IMR-90 (cell line): ENCODE results near the gene TNK2. TPM values are rescaled to one million over a fixed set of nuclear protein-coding genes. Genes with fewer than 3 reads are reported as not detected.

Experiments used
- ATAC-seq: fragments of 200-7000 bp; cut with Tn5 transposase; 2 replicates; pipeline ENCODE4 v1.9.1; 2020; ENCODE audit warnings: low read depth, mild to moderate bottlenecking, moderate library complexity
- BruUV-seq: library from RNA; stranded (reverse); fragments of 400-500 nt; replicated peaks from 2 replicates; lab custom pipeline; 2021; lab: Mats Ljungman, UMichigan
- CTCF ChIA-PET: fragments of 300-600 bp; formaldehyde crosslinking; extraction: SDS; loops from one replicate; lab custom pipeline; 2021; ENCODE audit warnings: antibody characterized with exemption; lab: Yijun Ruan, JAX
- POLR2A ChIA-PET: fragments of 300-600 bp; sonication (Branson Sonifier 250); formaldehyde crosslinking; loops from one replicate; lab custom pipeline; 2022; ENCODE audit warnings: antibody characterized with exemption; ENCODE audit not compliant: unreplicated experiment; lab: Charles Lee
- DNase-seq: peaks from one replicate; pipeline ENCODE4 v3.0.0; 2013
- H2AFZ ChIP-seq: replicated peaks from 2 replicates; pipeline ENCODE3; 2013; ENCODE audit warnings: low read length, mild to moderate bottlenecking; ENCODE audit not compliant: poor library complexity
- H2AK5ac ChIP-seq: 2 replicates; pipeline ENCODE4 v1.6.1; 2013; ENCODE audit warnings: low read depth, low read length, inconsistent platforms
- H2AK9ac ChIP-seq: replicated peaks from 2 replicates; pipeline ENCODE3; 2013; ENCODE audit warnings: mild to moderate bottlenecking, low read depth, low read length, moderate library complexity; ENCODE audit not compliant: poor library complexity
- H2BK120ac ChIP-seq: 2 replicates; pipeline ENCODE4 v1.6.1; 2013; ENCODE audit warnings: low read depth, low read length, inconsistent platforms
- H2BK15ac ChIP-seq: 3 replicates; pipeline ENCODE4 v1.6.1; 2013; ENCODE audit warnings: low read depth, low read length, inconsistent platforms
- H2BK20ac ChIP-seq: 2 replicates; pipeline ENCODE4 v1.6.1; 2013; ENCODE audit warnings: low read depth, mild to moderate bottlenecking, inconsistent platforms, low read length, moderate library complexity
- H2BK5ac ChIP-seq: 2 replicates; pipeline ENCODE4 v1.6.1; 2013; ENCODE audit warnings: mild to moderate bottlenecking, low read depth, low read length, inconsistent platforms; ENCODE audit not compliant: poor library complexity, severe bottlenecking
- H3K14ac ChIP-seq: replicated peaks from 2 replicates; pipeline ENCODE4 v1.6.1; 2013; ENCODE audit warnings: low read depth, low read length, inconsistent platforms
- H3K18ac ChIP-seq: 2 replicates; pipeline ENCODE4 v1.6.1; 2013; ENCODE audit warnings: low read depth, low read length, control low read depth
- H3K23ac ChIP-seq: 2 replicates; pipeline ENCODE4 v1.6.1; 2013; ENCODE audit warnings: low read depth, low read length, inconsistent platforms
- H3K27ac ChIP-seq: 2 replicates; pipeline ENCODE4 v1.5.1; 2013; ENCODE audit warnings: mild to moderate bottlenecking, control low read depth, low read length; ENCODE audit not compliant: insufficient read depth
- H3K27me3 ChIP-seq: 2 replicates; pipeline ENCODE4 v1.6.1; 2013; ENCODE audit warnings: low read length; ENCODE audit not compliant: control insufficient read depth, insufficient read depth
- H3K36me3 ChIP-seq: 2 replicates; pipeline ENCODE4 v1.6.1; 2013; ENCODE audit warnings: low read length, mixed read lengths; ENCODE audit not compliant: control insufficient read depth, insufficient read depth
- H3K4ac ChIP-seq: 2 replicates; pipeline ENCODE4 v1.6.1; 2013; ENCODE audit warnings: low read depth, low read length, inconsistent platforms
- H3K4me1 ChIP-seq: 2 replicates; pipeline ENCODE4 v1.6.1; 2013; ENCODE audit warnings: low read length, mixed read lengths; ENCODE audit not compliant: control insufficient read depth, insufficient read depth
- H3K4me2 ChIP-seq: 2 replicates; pipeline ENCODE4 v1.6.1; 2013; ENCODE audit warnings: low read depth, mild to moderate bottlenecking, control low read depth, low read length, moderate library complexity
- H3K4me3 ChIP-seq: 2 replicates; pipeline ENCODE4 v1.5.1; 2013; ENCODE audit warnings: low read depth, mild to moderate bottlenecking, control low read depth, low read length, moderate library complexity; ENCODE audit not compliant: insufficient read depth
- H3K56ac ChIP-seq: 2 replicates; pipeline ENCODE4 v1.6.1; 2013; ENCODE audit warnings: low read length, inconsistent platforms; ENCODE audit not compliant: insufficient read depth; ENCODE audit errors: extremely low read depth
- H3K79me1 ChIP-seq, 2 experiments: 2 replicates each; pipeline ENCODE4 v1.6.1; 2013; ENCODE audit warnings: low read length in 2 of 2, inconsistent platforms in 1 of 2, low read depth in 1 of 2
- H3K9ac ChIP-seq: 2 replicates; pipeline ENCODE4 v1.6.1; 2013; ENCODE audit warnings: low read depth, low read length, control low read depth
- H3K9me1 ChIP-seq: 2 replicates; pipeline ENCODE4 v1.6.1; 2013; ENCODE audit warnings: low read length, inconsistent platforms; ENCODE audit not compliant: insufficient read depth
- H3K9me3 ChIP-seq: 2 replicates; pipeline ENCODE4 v1.6.1; 2013; ENCODE audit warnings: low read length; ENCODE audit not compliant: control insufficient read depth, insufficient read depth
- H4K20me1 ChIP-seq: 2 replicates; pipeline ENCODE4 v1.6.1; 2013; ENCODE audit warnings: low read length, inconsistent platforms; ENCODE audit not compliant: insufficient read depth
- H4K5ac ChIP-seq: 2 replicates; pipeline ENCODE4 v1.6.1; 2013; ENCODE audit warnings: mild to moderate bottlenecking, low read depth, low read length, control low read depth
- H4K8ac ChIP-seq, 2 experiments: 2 replicates each; pipeline ENCODE4 v1.6.1; 2013; ENCODE audit warnings: low read depth in 2 of 2, low read length in 2 of 2, control low read depth in 1 of 2, inconsistent platforms in 1 of 2
- H4K91ac ChIP-seq: 2 replicates; pipeline ENCODE4 v1.6.1; 2013; ENCODE audit warnings: low read depth, low read length, inconsistent platforms; ENCODE audit not compliant: insufficient read depth
- BHLHE40 ChIP-seq: fragments of 150-350 bp; IDR thresholded peaks from 2 replicates; pipeline ENCODE4 v1.6.1; 2016; ENCODE audit warnings: mild to moderate bottlenecking, low read depth, low read length
- MAFK ChIP-seq: IDR thresholded peaks from 2 replicates; pipeline ENCODE4 v1.6.1; 2012; ENCODE audit warnings: low read depth, low read length, improper control_type of control experiment
- MAZ ChIP-seq: IDR thresholded peaks from 2 replicates; pipeline ENCODE4 v1.6.1; 2012; ENCODE audit warnings: low read depth, mild to moderate bottlenecking, low read length, improper control_type of control experiment, moderate library complexity, borderline replicate concordance
- MXI1 ChIP-seq: IDR thresholded peaks from 2 replicates; pipeline ENCODE4 v1.6.1; 2012; ENCODE audit warnings: low read depth, mild to moderate bottlenecking, low read length, moderate library complexity, borderline replicate concordance
- NFE2L2 ChIP-seq: fragments of 150-350 bp; IDR thresholded peaks from 2 replicates; pipeline ENCODE4 v1.6.1; 2016; ENCODE audit warnings: low read depth, mild to moderate bottlenecking, low read length
- RAD21 ChIP-seq: IDR thresholded peaks from 2 replicates; pipeline ENCODE4 v1.6.1; 2012; ENCODE audit warnings: low read length, improper control_type of control experiment
- RCOR1 ChIP-seq: IDR thresholded peaks from 2 replicates; pipeline ENCODE4 v1.6.1; 2012; ENCODE audit warnings: mild to moderate bottlenecking, low read length, improper control_type of control experiment; ENCODE audit not compliant: insufficient replicate concordance
- RFX5 ChIP-seq: IDR thresholded peaks from 2 replicates; pipeline ENCODE4 v1.8.0; 2012; ENCODE audit warnings: low read depth, mild to moderate bottlenecking, low read length, moderate library complexity
- SMC3 ChIP-seq: fragments of 150-350 bp; IDR thresholded peaks from 2 replicates; pipeline ENCODE4 v1.6.1; 2016; ENCODE audit warnings: low read depth, mild to moderate bottlenecking, antibody characterized with exemption, low read length, moderate library complexity
- WGBS, 2 experiments: methylation state at CpG; one replicate each; pipeline versions ENCODE4 v1.1.5 to v1.1.7; 2013; ENCODE audit warnings: missing lambda C conversion rate in 2 of 2; ENCODE audit not compliant: insufficient read length in 1 of 2; ENCODE audit errors: extremely low coverage in 2 of 2; 5-methylcytosine and 5-hydroxymethylcytosine counted together
- dilution Hi-C: fragments of 300-500 bp; cut with HindIII; formaldehyde crosslinking; loops from one replicate; pipeline ENCODE4 v1.14.3; 2018; ENCODE audit warnings: low sequenced_read_pairs; ENCODE audit not compliant: unreplicated experiment
- in situ Hi-C: fragments of 300-500 bp; cut with MboI; formaldehyde crosslinking; loops from 3 replicates; pipeline ENCODE4 v1.14.3; 2019; ENCODE audit warnings: low sequenced_read_pairs, inconsistent platforms, mixed read lengths
- intact Hi-C: fragments of 100-400 bp; cut with micrococcal nuclease; formaldehyde crosslinking; loops from 2 replicates; pipeline ENCODE4 v1.10.0; 2022
- polyA plus RNA-seq, 3 experiments: library from polyadenylated mRNA; depleted of rRNA; stranded (reverse); fragments of >200 nt; gene quantifications; 2 replicates each; pipeline ENCODE4 v1.2.3, GENCODE V29; 2012; ENCODE audit warnings: low replicate concordance in 1 of 3
- total RNA-seq: library from RNA; depleted of rRNA; stranded (reverse); fragments of >200 nt; gene quantifications from 2 replicates; pipeline ENCODE4 v1.2.3, GENCODE V29; 2012
- TF ChIP-seq, protein P1 (sequence below): fragments of 150-350 bp; IDR thresholded peaks from 2 replicates; pipeline ENCODE4 v1.6.1; 2016; ENCODE audit warnings: low read depth, mild to moderate bottlenecking, low read length, moderate library complexity, borderline replicate concordance
- TF ChIP-seq, protein P2 (sequence below): fragments of 150-350 bp; IDR thresholded peaks from 2 replicates; pipeline ENCODE4 v1.6.1; 2017; ENCODE audit warnings: mild to moderate bottlenecking, antibody characterized with exemption, low read length, low read depth
- TF ChIP-seq, protein P3 (sequence below): conservative IDR thresholded peaks from 2 replicates; pipeline ENCODE4 v1.5.1; 2012; ENCODE audit warnings: mild to moderate bottlenecking, low read depth, low read length, improper control_type of control experiment

TNK2 gene
- total and polyA plus RNA-seq, 2 of the 4 experiments (the other 2 are of a cell fraction): 2.2 to 13.8 TPM

DNA sequence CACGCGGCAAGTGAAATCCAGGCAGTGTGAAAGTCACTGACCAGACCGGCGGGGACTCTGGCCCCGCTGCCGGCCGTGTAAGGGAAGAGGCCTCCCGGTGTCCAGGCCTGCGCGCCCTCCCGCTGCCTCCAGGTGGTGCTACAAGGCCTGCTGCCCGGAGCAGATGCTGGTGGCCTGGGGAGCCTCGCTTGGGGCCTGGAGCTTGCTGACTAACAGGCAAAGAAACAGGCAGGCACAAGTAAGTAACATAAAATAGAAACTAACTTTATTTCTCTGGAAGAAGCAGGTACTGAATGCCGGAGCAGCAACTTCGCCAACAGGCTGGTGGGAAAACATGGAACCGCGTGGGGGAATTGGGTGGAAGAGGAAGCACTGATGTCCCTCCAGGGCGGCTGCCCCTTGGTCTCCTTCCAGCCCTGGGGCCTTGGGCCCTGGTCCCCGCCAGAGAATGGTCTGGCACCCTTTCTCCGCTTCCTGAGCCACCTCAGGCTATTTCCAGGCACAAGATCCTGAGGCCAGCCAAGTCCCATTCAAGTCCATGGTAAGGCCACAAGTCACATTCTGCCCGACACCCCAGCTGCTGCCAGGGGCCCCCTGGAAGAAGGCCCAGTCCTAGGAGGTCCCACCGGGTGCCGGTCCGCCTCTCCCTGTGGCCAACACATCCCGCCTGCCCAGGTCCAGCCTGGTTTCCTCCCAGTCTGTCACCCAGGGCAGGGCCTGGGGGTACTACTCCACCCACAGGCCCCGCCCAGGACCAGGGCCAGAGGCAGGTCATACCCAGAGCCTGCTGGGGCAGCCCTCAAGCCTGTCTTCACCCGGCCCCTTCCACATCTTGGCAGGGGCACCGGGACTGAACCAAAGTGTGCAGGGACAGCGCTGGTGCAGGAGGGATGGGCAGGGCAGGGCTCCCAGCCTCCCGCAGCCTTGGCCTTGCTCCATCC lies 45.0 kb downstream of the TNK2 start:
- Histone ChIP-seq H3K27me3 (no peaks in the 10 kb centered on the region), H4K8ac (no peak overlapping the region), H4K20me1 (no peaks in the 10 kb centered on the region), H3K4me3 (no peak overlapping the region), H3K9me1 (no peaks in the 10 kb centered on the region), H4K5ac (no peak overlapping the region), H2AFZ (peak overlapping the region; percentile 16), H2BK20ac (no peak overlapping the region), H3K27ac (no peak overlapping the region), H2AK9ac (peak overlapping the region; percentile 29), H2AK5ac (no peak overlapping the region), H3K23ac (no peak overlapping the region), H3K4me2 (no peak overlapping the region), H3K4me1 (0 out of 2 replicates have a peak, but pooled peaks cover 2% of the 10 kb centered on the region), H3K56ac (no peak overlapping the region), H3K9me3 (no peaks in the 10 kb centered on the region), H3K14ac (no peak overlapping the region), H2BK5ac (no peak overlapping the region), H3K18ac (no peak overlapping the region), H3K36me3 (peaks cover 14% of the 10 kb centered on the region), H3K79me1 (no peaks in the 10 kb centered on the region), H2BK120ac (no peak overlapping the region), H2BK15ac (no peak overlapping the region), H3K9ac (no peak overlapping the region), H3K4ac (no peak overlapping the region), H4K91ac (no peak overlapping the region)
- CTCF ChIA-PET: interaction anchor here (0.6 to 2.8 kb wide), 7 partner anchors 10 to 56 kb away, joined by 3 to 27 read pairs (median 3); partner anchors contain the start of gene TNK2
- ATAC-seq (peak; percentile 99), DNase-seq (peak; percentile 89)
- POLR2A ChIA-PET: no interaction called here
- in situ Hi-C loops (loop anchor here (5.0 kb wide), 1 partner anchor 34 kb away; no protein-coding TSS in a partner anchor), intact Hi-C loops (loop anchor here (1.0 kb wide), 2 partner anchors 31 to 52 kb away; no protein-coding TSS in a partner anchor), dilution Hi-C loops (no loop called here)
- 86% methylated on average over 5 of the region's 30 CpGs; no CpG with 5 or more reads in 1 of the 2 experiments for WGBS, 2 experiments
- TSS peak; percentile 84 for BruUV-seq
- TF ChIP-seq BHLHE40: no peak
- 0 out of 2 replicates have a peak, but pooled peaks have one; percentile 50 for TF ChIP-seq MXI1
- TF ChIP-seq RFX5: no peak
- TF ChIP-seq RCOR1: no peak
- TF ChIP-seq, protein P1, sequence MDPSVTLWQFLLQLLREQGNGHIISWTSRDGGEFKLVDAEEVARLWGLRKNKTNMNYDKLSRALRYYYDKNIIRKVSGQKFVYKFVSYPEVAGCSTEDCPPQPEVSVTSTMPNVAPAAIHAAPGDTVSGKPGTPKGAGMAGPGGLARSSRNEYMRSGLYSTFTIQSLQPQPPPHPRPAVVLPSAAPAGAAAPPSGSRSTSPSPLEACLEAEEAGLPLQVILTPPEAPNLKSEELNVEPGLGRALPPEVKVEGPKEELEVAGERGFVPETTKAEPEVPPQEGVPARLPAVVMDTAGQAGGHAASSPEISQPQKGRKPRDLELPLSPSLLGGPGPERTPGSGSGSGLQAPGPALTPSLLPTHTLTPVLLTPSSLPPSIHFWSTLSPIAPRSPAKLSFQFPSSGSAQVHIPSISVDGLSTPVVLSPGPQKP: no peak
- TF ChIP-seq SMC3: peak; percentile 97
- TF ChIP-seq, protein P2, sequence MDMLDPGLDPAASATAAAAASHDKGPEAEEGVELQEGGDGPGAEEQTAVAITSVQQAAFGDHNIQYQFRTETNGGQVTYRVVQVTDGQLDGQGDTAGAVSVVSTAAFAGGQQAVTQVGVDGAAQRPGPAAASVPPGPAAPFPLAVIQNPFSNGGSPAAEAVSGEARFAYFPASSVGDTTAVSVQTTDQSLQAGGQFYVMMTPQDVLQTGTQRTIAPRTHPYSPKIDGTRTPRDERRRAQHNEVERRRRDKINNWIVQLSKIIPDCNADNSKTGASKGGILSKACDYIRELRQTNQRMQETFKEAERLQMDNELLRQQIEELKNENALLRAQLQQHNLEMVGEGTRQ: no peak
- TF ChIP-seq MAZ: peak; percentile 83
- TF ChIP-seq, protein P3, sequence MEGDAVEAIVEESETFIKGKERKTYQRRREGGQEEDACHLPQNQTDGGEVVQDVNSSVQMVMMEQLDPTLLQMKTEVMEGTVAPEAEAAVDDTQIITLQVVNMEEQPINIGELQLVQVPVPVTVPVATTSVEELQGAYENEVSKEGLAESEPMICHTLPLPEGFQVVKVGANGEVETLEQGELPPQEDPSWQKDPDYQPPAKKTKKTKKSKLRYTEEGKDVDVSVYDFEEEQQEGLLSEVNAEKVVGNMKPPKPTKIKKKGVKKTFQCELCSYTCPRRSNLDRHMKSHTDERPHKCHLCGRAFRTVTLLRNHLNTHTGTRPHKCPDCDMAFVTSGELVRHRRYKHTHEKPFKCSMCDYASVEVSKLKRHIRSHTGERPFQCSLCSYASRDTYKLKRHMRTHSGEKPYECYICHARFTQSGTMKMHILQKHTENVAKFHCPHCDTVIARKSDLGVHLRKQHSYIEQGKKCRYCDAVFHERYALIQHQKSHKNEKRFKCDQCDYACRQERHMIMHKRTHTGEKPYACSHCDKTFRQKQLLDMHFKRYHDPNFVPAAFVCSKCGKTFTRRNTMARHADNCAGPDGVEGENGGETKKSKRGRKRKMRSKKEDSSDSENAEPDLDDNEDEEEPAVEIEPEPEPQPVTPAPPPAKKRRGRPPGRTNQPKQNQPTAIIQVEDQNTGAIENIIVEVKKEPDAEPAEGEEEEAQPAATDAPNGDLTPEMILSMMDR: peak; percentile 97
- no peak for TF ChIP-seq NFE2L2
- TF ChIP-seq RAD21: peak; percentile 91
- TF ChIP-seq MAFK: no peak
